Measurements from ENCODE around the gene HORMAD2.

- TF ChIP-seq CTCF (conservative IDR thresholded peaks at IDR 0.05; ENCODE audit: low read depth, low read length), result no peak
- TF ChIP-seq EZH2 (IDR thresholded peaks at IDR 0.05; ENCODE audit: borderline replicate concordance, low read depth, low read length, poor library complexity, severe bottlenecking), result no peak
Measured at GRCh38 chr22:30212363-30212995, 132.2 kb downstream of the HORMAD2 start.
